ENCODE results near the gene CDH22.

DNA sequence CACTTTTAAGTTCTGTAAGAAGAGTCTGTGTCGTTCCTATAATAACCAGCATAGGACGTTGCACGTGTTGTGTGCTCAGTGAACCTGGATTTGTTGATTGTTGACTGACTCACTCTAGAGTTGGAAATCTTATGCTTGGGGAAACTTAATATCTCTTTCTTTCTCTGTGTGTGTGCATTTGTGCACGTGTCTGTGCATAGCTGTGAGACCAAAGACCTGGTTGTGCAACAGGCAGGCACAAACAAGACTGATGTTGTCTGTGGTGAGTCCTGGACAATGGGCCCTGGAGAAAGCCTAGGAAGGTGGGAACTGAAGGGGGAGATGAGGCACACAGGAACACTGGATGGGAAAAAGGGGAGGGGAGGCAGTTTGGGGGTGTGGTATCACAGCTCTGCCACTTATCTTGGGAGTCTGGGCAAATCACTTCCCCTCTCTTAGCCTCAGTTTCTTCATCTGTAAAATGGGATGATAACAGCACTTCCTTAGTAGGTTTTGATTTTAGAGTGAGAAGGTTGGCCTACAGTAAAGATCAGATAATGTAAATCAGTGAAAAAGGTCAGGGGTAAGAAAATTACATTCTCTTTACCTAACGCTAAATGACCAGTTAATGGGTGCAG lies 181.8 kb downstream of the CDH22 start:
- TF ChIP-seq CTCF (IDR thresholded peaks at IDR 0.05) (no peak), POLR2A (IDR thresholded peaks at IDR 0.05) (no peak)

Data from adrenal gland (tissue), 5 donors.